Activated T-helper 2 cell treated with anti-CD3 and anti-CD28 coated beads, Interferon-gamma antibody, Interleukin-2, Interleukin-4, amounts not matched to agents 10 μg/mL and 5 μg/mL and 100 μg/mL, durations not matched to agents 14 hours and 24 hours and 36 hours (primary cell): Measurements from ENCODE around the gene DLG4. TPM values are rescaled to one million over a fixed set of nuclear protein-coding genes. Genes with fewer than 3 reads are reported as not detected.

ENCODE experiments used
- DNase-seq: peaks from one replicate; pipeline ENCODE4 v3.0.0; 2021; ENCODE audit warnings: low spot score
- H3K27ac Mint-ChIP-seq: one replicate; pipeline ENCODE4 v1.8.0; 2021; ENCODE audit warnings: mixed read lengths
- H3K27me3 Mint-ChIP-seq: one replicate; pipeline ENCODE4 v1.8.0; 2021; ENCODE audit warnings: low read depth, mixed read lengths
- H3K36me3 Mint-ChIP-seq: one replicate; pipeline ENCODE4 v1.8.0; 2021; ENCODE audit warnings: low read depth, mixed read lengths
- H3K4me1 Mint-ChIP-seq: one replicate; pipeline ENCODE4 v1.8.0; 2021; ENCODE audit warnings: low read depth, mixed read lengths
- H3K4me3 Mint-ChIP-seq: one replicate; pipeline ENCODE4 v1.8.0; 2021; ENCODE audit warnings: low read depth, mild to moderate bottlenecking, moderate library complexity, mixed read lengths
- H3K9me3 Mint-ChIP-seq: one replicate; pipeline ENCODE4 v1.8.0; 2021; ENCODE audit warnings: mixed read lengths
- intact Hi-C: fragments of 100-400 bp; cut with micrococcal nuclease; formaldehyde crosslinking; loops from one replicate; pipeline ENCODE4 v1.15.1; 2023
- total RNA-seq: library from RNA; stranded (reverse); gene quantifications from 2 replicates; pipeline ENCODE4 v1.2.3, GENCODE V29; 2022

The DLG4 gene
- total RNA-seq, 1 donor from 2014 or later = 10.6 TPM

DNA sequence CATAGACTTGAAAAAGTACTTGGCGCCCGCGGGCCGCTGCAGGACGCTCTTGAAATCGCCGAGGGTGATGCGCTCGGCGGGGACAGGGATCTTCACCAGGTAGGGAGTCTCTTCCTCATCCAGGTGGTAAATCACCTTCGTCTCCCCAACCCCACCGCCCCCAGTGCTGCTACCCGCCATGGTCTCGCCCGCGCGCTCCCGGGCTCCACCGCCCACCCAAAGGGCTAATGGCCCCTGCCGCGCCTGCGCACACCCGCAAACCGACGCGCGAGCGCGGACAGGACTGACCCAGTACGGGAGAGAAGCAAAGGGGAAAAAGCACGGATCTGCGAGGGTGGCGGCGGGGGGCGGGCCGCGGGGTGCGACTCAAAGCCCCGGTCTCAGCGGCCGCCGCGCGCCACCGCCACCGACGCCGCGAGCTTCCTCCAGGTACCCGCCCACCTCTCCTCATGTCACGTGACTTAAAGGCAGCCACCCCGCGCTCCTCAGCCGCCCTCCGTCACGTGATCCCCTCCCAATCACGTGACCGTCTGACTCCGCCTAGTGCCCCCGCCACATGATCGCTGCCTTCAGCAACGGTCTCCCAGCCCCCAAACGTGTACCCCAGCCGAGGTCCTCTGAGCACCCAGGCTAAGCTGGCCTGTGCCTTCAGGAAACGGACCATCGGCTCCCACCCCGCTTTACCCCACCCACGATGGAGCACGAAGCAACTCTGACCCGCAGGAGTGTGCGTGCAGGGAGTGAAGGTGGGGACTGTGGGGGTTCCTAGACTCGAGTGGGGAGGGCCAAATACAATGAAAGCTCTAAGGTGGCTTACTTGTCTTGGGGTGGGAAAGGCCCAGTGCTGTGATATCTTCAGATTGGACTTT is 14.7 kb upstream of the DLG4 start, which contains the start of gene DVL2:
Gene DVL2, minus strand, starts transcription at position 435 of the 869 bp plus-strand sequence. Its CDS starts 255 bp downstream, at position 180.
- Mint-ChIP-seq H3K27ac (peak within 1 kb of the TSS; percentile 87), H3K27me3 (no peaks in the 10 kb centered on the region), H3K4me1 (peaks cover 38% of the 10 kb centered on the region), H3K4me3 (peak within 1 kb of the TSS; percentile 98), H3K9me3 (no peaks in the 10 kb centered on the region), H3K36me3 (peaks cover 54% of the 10 kb centered on the region)
- intact Hi-C loops = loop anchor here (1.0 kb wide), 1 partner anchor 13 kb away; no protein-coding TSS in a partner anchor
- peak; percentile 93 for DNase-seq

DNA sequence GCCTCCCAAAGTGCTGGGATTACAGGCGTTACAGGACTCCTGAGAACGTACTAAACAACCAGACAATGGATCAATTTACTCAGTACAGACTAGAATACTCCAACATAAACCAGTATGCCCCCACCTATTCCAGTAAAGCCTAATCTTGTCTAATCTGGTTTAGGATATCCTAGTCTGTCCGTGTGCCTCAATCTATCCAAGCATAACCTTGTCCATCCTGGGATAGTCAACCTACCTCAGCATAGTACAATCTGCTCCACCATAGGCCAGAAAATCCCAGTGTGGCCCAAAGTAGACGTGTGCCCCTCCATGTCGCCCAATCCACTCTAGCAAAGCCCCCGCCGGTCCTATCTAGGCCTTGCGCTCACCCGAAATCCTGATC is 14.1 kb upstream of the DLG4 start:
- Mint-ChIP-seq H3K9me3 (no peaks in the 10 kb centered on the region), H3K27ac (peak overlapping the region; percentile 87), H3K4me1 (peaks cover 38% of the 10 kb centered on the region), H3K36me3 (peaks cover 58% of the 10 kb centered on the region), H3K27me3 (no peaks in the 10 kb centered on the region), H3K4me3 (peak overlapping the region; percentile 98)
- no peak for DNase-seq
- intact Hi-C loops = loop anchor here (1.0 kb wide), 1 partner anchor 12 kb away; no protein-coding TSS in a partner anchor

DNA sequence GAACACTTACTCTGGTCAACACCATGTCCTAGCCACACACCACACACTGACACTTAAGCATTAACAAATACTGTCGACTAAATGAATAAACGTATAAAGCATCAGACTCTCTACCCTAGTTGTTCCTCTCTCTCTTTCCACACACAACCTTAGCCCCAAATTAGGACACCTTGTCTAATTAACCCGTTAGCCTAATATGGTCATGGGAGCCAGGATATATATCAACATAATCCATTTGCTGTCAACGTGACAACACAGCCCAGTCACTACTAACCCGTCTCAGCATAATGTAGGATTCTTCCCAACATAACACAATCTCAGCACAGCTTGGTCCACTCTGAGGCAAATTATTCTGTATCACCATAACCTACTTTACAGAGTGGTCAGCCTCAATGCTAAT is 12.5 kb upstream of the DLG4 start:
- H3K4me1 Mint-ChIP-seq = peaks cover 40% of the 10 kb centered on the region

DNA sequence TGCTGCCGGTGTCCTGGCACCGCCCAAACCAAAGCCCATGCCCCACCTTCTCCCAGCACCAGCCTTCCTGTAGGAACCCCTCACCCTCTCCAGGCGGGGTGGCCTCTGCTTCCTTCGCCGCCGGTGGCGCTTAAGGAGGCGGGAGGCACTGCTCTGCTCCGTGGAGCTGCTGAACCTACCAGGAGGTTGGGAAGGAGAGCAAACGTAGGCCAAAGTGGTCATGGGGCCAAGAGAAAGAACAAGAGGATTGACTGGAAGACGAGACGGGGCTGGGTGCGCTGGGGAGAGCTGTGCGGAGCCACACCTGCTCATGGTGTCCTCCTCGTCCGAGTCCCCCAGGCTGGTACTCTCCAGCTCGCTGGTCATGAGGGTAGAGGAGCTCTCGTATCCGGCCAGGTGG is 9.9 kb upstream of the DLG4 start:
- no peaks in the 10 kb centered on the region for H3K9me3 Mint-ChIP-seq
- intact Hi-C loops = no loop called here
- no peak overlapping the region for H3K27ac Mint-ChIP-seq
- H3K27me3 Mint-ChIP-seq = no peaks in the 10 kb centered on the region
- no peak for DNase-seq
- H3K4me3 Mint-ChIP-seq = no peak overlapping the region
- peaks cover 20% of the 10 kb centered on the region for H3K4me1 Mint-ChIP-seq
- H3K36me3 Mint-ChIP-seq = peaks cover 57% of the 10 kb centered on the region

More for the DNA sequence above, 12.5 kb upstream of the DLG4 start:
- DNase-seq = no peak
- peaks cover 63% of the 10 kb centered on the region for H3K36me3 Mint-ChIP-seq
- no peaks in the 10 kb centered on the region for H3K9me3 Mint-ChIP-seq
- peak overlapping the region; percentile 17 for H3K27ac Mint-ChIP-seq
- intact Hi-C loops = no loop called here
- H3K27me3 Mint-ChIP-seq = no peaks in the 10 kb centered on the region
- peak overlapping the region; percentile 27 for H3K4me3 Mint-ChIP-seq

DNA sequence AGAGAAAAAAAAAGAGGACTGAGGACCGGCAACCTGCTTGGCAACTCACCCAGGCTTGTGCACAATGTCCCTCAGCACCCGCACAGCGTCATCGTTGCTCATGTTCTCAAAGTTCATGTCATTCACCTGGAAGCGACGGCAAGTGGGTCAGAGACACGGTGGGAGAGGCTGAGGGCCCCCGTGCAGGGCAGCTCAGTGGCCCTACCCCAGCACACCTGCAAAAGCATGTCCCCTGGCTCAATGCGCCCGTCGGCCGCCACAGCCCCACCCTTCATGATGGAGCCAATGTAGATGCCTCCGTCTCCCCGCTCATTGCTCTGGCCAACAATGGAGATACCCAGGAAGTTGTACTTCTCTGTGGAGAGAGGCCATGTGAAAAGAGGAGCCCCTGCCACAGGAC is 9.3 kb upstream of the DLG4 start:
- H3K36me3 Mint-ChIP-seq = peaks cover 60% of the 10 kb centered on the region

DNA sequence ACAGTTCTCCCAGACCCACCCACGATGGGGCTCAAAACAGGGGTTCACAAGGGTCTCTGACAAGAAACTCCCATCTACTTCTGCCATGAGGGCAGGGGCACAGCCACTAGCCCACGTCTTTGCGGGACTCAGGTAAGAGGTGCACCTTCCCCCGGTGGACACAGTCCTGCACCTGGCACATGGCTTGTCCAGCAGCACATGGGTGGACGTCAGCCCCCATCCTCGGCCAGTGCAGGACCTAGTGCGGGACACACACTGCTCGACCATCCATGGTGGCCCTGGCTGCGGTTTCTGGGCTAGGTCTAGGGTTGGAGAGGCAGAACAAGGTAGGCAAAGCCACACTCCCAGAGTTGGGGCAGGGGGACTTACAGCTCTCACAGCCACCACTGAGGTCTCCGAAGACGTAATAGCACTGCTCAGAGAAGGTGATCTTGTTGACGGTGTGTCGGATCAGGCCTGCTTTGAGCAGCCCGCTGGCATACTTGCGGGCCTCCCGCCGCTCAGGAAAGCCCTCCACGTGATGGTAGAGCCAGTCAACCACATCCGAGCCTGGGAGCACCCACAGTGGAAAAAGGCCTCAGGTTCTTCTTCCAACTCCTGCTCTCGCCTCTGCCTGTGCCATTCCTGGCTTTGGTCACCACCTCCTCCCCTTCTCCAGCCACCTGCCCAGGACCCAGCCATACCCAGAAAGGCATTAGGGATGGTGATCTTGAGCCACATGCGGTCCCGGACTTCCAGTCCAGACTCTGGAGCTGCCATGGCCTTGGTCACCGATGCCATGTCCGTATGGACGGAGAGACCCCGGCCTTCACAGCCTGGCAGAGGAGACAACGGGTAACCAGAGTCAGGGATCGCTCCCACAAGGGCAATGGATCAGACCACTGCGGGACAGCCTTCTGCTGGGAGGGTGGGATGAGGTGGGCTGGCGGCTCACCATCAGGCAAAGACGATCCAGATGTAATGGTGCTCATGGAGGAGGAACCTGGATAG is 7.4 kb upstream of the DLG4 start:
- Mint-ChIP-seq H3K27me3 (no peaks in the 10 kb centered on the region), H3K9me3 (no peaks in the 10 kb centered on the region), H3K36me3 (peaks cover 74% of the 10 kb centered on the region), H3K27ac (no peak overlapping the region), H3K4me3 (no peak overlapping the region), H3K4me1 (peaks cover 6% of the 10 kb centered on the region)
- intact Hi-C loops = no loop called here
- DNase-seq = no peak

More for the DNA sequence above, 9.3 kb upstream of the DLG4 start:
- Mint-ChIP-seq H3K4me3 (no peak overlapping the region), H3K9me3 (no peaks in the 10 kb centered on the region), H3K27me3 (no peaks in the 10 kb centered on the region), H3K4me1 (peaks cover 20% of the 10 kb centered on the region), H3K27ac (no peak overlapping the region)
- intact Hi-C loops = no loop called here
- no peak for DNase-seq

DNA sequence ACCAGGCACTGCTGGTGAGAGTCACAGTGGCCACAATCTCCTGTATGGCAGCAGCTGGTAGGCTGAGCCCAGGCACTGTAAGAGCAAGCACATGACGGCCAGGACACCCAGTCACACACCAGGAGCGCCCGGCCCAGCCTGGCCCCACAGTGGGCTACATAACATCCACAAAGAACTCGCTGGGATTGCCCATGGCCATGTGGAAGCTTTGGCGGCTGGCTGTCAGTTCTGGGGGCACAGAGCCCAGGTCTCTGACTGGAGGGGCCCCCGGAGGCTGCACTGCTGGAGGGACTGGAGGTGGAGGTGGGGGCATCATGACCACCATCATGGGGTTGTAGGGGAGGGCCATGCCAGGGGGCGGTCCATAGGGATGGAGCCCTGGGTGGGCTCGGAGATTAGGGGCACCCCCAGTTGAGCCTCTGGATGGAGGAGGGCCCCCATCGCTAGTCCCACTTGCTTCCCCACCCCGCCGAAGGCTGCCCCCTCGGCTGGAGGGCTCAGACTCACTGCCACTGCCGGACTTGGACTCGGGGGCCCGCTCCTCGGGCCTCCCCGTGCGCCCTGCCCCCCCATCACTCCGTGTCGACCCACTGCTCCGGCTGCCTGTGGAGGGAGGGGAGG is 6.2 kb upstream of the DLG4 start:
- no peak overlapping the region for H3K4me3 Mint-ChIP-seq
- intact Hi-C loops = no loop called here
- H3K36me3 Mint-ChIP-seq = peaks cover 81% of the 10 kb centered on the region
- H3K27ac Mint-ChIP-seq = no peak overlapping the region
- no peaks in the 10 kb centered on the region for H3K27me3 Mint-ChIP-seq
- H3K4me1 Mint-ChIP-seq = peaks cover 13% of the 10 kb centered on the region
- no peak for DNase-seq
- no peaks in the 10 kb centered on the region for H3K9me3 Mint-ChIP-seq

DNA sequence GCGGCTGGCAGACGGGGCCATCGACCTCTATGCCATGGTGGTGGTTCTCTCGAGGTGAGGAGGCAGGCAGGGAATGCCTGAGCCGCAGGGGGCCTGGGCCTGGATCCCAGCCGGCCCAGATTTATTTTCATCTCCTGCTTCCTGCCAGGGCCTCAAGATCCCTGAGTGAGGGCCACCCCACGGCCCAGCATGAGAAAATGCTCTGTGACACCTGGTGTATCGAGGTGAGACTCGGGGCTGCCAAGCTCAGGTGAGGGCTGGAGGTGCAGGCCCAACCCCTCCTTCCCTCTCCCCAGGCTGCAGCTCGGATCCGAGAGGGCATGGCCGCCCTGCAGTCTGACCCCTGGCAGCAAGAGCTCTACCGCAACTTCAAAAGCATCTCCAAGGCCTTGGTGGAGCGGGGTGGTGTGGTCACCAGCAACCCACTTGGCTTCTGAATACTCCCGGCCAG is 5.0 kb upstream of the DLG4 start:
- Mint-ChIP-seq H3K9me3 (no peaks in the 10 kb centered on the region), H3K4me3 (no peak overlapping the region), H3K27ac (no peak overlapping the region), H3K36me3 (peaks cover 80% of the 10 kb centered on the region), H3K27me3 (no peaks in the 10 kb centered on the region), H3K4me1 (peaks cover 20% of the 10 kb centered on the region)
- DNase-seq = no peak
- intact Hi-C loops = no loop called here

DNA sequence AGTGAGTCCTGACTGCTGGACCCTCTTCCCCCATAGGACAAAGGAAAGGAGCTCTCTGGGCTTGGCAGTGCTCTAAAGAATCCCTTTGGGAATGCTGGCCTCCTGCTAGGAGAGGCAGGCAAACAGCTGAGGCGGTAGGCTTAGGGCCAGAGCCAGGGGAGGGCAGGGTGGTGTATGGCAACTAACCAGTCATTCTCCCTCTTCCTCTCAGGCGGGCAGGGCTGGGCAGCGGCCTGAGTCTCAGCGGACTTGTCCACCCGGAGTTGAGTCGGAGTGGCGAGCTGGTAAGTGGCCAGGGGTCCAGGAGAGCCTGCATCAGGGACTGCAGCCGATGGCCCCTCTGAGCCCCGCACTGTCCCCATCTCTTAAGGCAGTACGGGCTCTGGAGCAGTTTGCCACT is 4.5 kb upstream of the DLG4 start:
- no peaks in the 10 kb centered on the region for H3K27me3 Mint-ChIP-seq
- no peak overlapping the region for H3K27ac Mint-ChIP-seq
- H3K9me3 Mint-ChIP-seq = no peaks in the 10 kb centered on the region
- peaks cover 25% of the 10 kb centered on the region for H3K4me1 Mint-ChIP-seq
- intact Hi-C loops = no loop called here
- DNase-seq = no peak
- H3K4me3 Mint-ChIP-seq = no peak overlapping the region
- H3K36me3 Mint-ChIP-seq = peaks cover 75% of the 10 kb centered on the region

DNA sequence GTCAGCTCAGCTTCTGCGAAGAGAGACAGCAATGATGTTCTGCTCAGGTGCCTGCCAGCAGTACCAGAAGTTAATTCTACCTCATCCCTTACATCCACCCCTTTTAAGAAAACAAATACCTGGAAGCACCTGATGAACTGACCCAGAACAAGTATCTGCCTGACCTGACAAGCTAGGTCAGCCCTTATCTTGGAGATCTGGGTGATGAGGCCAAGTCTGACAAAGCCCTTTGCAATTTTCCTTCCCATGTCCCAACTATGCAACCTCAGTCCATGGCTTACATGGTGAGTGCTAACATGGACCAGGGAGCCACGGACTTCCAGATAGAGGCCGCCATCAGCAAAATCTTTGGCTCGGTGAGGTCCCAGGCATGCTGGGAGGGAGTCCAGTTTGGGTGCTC is 3.7 kb upstream of the DLG4 start:
- H3K4me3 Mint-ChIP-seq = no peak overlapping the region
- no peaks in the 10 kb centered on the region for H3K9me3 Mint-ChIP-seq
- peaks cover 70% of the 10 kb centered on the region for H3K36me3 Mint-ChIP-seq
- intact Hi-C loops = no loop called here
- no peak for DNase-seq
- no peak overlapping the region for H3K27ac Mint-ChIP-seq
- H3K4me1 Mint-ChIP-seq = peaks cover 30% of the 10 kb centered on the region
- H3K27me3 Mint-ChIP-seq = no peaks in the 10 kb centered on the region

DNA sequence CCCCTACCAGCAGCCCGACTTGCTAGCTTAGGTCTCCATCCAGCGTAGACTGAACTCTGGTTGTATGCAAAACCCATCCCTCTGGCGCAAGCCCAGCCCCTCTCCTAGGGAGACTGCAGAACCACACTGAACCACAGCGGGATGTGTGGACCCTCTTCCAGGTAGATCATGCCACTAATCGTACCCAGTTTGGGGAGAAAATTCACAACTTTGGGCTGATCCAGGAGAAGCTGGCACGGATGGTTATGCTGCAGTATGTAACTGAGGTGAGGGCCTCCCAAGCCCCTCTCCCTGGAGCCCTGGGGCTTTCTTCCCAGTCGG is 3.3 kb upstream of the DLG4 start:
- H3K27ac Mint-ChIP-seq = no peak overlapping the region
- peaks cover 65% of the 10 kb centered on the region for H3K36me3 Mint-ChIP-seq
- no peak for DNase-seq

DNA sequence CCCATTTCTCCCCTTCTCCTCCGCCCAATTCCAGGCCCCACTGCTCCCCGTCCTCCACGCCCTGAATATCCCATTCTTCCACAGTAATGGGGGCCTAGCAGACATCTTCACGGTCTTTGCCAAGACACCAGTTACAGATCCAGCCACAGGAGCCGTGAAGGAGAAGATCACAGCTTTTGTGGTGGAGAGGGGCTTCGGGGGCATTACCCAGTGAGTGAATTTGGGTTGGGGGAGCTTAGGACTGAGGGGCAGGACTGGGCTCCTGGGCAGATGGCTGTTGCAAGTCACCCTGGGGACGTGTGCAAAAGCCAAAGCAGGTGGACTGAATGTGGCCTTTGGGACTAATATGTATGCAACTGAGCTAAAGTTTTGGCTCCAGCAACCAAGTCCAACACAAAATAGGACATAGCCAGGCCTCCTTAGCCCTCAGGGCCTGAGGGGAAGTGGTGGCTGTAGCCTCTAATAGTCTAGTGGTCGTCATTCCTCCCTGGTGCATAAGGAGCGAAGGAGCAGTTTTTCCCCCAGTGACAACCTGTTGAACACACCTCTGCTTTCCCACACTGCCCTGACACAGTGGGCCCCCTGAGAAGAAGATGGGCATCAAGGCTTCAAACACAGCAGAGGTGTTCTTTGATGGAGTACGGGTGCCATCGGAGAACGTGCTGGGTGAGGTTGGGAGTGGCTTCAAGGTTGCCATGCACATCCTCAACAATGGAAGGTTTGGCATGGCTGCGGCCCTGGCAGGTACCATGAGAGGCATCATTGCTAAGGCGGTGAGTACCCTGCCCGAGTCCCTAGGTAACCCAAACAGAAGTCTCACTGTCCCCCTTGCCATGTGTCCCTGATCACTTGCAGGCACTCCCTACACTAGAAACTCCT is 2.7 kb upstream of the DLG4 start:
- Mint-ChIP-seq H3K4me3 (no peak overlapping the region), H3K27ac (no peak overlapping the region), H3K9me3 (no peaks in the 10 kb centered on the region), H3K36me3 (peaks cover 61% of the 10 kb centered on the region), H3K27me3 (no peaks in the 10 kb centered on the region), H3K4me1 (peaks cover 33% of the 10 kb centered on the region)
- DNase-seq = no peak
- intact Hi-C loops = no loop called here

More for the DNA sequence above, 3.3 kb upstream of the DLG4 start:
- intact Hi-C loops = no loop called here
- peaks cover 30% of the 10 kb centered on the region for H3K4me1 Mint-ChIP-seq
- H3K9me3 Mint-ChIP-seq = no peaks in the 10 kb centered on the region
- no peak overlapping the region for H3K4me3 Mint-ChIP-seq
- no peaks in the 10 kb centered on the region for H3K27me3 Mint-ChIP-seq
